AG10803 (cell line): ENCODE results near the gene GNB2.
"Not testable (repeated sequence)": the region's sequence is repeated elsewhere in the genome, so short reads cannot be mapped to it uniquely, and the experiment has no call there.

Experiments used
- DNase-seq: peaks from one replicate; pipeline ENCODE4 v3.0.0; 2010; ENCODE audit warnings: low read depth
- H3K4me3 ChIP-seq: 2 replicates; pipeline ENCODE4 v1.5.1; 2011; ENCODE audit warnings: mild to moderate bottlenecking, low read length, control low read depth
- TF ChIP-seq, protein P1 (sequence below): conservative IDR thresholded peaks from 2 replicates; pipeline ENCODE4 v1.5.1; 2011; ENCODE audit warnings: mild to moderate bottlenecking, low read length, control low read depth, inconsistent platforms

GNB2 gene

DNA sequence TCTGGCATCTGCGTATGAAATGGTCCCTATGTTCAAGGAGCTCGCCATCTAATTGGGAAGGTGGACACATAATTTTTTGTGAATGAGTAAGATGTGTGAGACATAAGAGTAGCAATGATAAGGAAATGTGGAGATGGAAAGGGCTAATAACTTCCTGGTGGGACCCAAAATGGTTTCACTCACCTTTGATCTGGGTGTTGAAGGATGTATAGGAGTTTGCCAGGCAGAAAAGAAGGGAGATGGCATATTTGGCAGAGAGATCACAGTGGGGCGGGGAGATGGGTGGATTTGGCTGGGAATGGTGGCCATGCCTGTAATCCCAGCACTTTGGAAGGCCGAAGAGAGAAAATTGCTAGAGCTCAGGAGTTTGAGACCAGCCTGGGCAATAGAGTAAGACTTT lies 36.9 kb downstream of the GNB2 start:
- DNase-seq: no peak
- TF ChIP-seq, protein P1, sequence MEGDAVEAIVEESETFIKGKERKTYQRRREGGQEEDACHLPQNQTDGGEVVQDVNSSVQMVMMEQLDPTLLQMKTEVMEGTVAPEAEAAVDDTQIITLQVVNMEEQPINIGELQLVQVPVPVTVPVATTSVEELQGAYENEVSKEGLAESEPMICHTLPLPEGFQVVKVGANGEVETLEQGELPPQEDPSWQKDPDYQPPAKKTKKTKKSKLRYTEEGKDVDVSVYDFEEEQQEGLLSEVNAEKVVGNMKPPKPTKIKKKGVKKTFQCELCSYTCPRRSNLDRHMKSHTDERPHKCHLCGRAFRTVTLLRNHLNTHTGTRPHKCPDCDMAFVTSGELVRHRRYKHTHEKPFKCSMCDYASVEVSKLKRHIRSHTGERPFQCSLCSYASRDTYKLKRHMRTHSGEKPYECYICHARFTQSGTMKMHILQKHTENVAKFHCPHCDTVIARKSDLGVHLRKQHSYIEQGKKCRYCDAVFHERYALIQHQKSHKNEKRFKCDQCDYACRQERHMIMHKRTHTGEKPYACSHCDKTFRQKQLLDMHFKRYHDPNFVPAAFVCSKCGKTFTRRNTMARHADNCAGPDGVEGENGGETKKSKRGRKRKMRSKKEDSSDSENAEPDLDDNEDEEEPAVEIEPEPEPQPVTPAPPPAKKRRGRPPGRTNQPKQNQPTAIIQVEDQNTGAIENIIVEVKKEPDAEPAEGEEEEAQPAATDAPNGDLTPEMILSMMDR: no peak
- no peak overlapping the region for H3K4me3 ChIP-seq

DNA sequence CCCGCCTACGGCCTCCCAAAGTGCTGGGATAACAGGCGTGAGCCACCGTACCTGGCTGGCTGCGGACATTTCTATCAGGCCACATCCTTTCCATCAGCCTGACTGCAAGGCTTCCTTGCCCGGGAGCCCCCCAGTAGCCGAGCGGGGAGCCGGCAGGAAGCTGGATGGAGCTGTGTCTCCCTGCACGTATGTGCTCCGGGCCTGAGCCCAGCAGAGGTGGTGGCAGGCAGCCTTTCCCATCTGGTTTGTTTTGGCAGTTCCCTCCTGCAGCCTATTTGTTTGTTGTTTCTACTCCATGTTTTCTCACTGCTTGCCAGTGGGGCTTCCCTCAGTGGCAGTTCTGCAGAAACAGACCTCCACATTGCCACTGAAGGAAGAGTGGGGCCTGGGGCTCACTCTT lies 37.8 kb downstream of the GNB2 start:
- TF ChIP-seq, protein P1: no peak
- no peak overlapping the region for H3K4me3 ChIP-seq
- no peak for DNase-seq

DNA sequence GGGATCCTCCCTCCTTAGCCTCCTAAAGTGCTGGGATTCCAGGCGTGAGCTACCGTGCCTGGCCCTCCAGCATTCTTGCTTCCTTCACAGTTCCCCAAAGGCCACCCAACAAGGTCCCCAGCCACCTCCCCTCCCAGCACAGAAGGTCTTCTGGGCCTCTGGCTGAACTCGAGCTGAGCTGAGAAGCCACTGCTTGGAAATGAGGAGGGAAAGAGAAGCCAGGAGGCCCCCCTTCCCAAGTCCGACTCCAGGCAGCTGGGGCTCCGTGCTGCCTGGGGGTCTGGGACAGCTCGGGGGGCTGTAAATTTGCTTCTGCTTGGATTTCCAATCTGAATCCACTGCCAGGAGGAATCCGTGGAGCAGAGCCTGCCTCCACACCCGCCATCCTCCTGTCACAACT lies 41.2 kb downstream of the GNB2 start:
- no peak overlapping the region for H3K4me3 ChIP-seq
- TF ChIP-seq, protein P1: no peak
- no peak for DNase-seq

DNA sequence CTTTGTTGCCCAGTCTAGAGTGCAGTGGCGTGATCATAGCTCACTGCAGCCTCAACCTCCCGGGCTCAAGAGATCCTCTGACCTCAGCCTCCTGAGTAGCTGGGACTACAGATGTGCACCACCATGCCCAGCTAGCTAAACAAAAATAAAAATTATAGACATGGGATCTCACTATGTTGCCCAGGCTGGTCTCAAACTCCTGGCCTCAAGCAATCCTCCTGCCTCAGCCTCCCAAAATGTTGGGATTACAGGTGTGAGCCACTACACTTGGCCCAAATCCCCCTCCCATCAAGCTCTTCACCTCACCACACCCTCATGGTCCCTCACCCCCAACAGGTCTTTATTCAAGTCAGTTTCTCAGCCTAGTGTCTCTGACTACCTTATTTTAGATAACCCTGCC lies 43.5 kb downstream of the GNB2 start:
- H3K4me3 ChIP-seq, DNase-seq: not testable (repeated sequence)

DNA sequence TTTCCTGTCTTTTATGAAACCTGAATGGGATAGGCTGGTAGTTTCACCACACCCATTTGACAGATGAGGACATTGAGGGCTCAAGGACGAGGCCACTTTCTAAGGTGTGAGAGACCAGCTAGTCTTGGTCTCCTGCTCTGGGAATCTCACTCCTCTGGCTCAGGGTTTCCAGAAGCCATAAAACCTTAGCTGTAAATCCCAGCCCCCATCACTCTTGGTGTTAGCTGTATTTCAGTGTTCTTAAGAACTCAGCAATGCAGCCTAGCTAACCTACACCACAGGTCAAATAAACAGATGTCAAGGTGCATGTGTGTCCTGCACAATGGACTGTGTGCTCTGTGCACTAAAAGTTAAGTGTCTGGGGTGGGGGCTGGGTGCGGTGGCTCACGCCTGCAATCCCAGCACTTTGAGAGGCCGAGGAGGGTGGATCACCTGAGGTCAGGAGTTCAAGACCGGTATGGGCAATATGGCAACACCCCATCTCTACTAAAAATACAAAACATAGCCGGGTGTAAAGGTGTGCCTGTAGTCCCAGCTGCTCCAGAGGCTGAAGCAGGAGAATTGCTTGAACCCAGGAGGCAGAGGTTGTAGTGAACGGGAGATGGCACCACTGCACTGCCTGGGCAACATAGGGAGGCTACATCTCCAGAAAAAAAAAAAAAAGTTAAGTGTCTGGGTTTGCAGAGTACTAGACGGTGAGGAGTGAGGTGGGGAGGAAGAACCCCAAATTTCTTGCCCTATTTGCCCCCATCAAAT lies 46.2 kb downstream of the GNB2 start:
- DNase-seq: peak; percentile 73
- no peak overlapping the region for H3K4me3 ChIP-seq
- TF ChIP-seq, protein P1: peak; percentile 73

DNA sequence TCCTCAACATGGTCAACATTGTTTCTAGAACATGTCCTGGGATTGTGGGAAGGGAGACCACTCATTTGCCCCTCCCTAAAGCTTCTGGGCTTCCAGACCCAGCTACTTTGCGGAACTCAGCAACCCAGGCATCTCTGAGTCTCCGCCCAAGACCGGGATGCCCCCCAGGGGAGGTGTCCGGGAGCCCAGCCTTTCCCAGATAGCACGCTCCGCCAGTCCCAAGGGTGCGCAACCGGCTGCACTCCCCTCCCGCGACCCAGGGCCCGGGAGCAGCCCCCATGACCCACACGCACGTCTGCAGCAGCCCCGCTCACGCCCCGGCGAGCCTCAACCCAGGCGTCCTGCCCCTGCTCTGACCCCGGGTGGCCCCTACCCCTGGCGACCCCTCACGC lies 46.7 kb downstream of the GNB2 start, which contains the start of gene EPO:
Gene EPO, plus strand, starts transcription at position 190 of the 392 bp plus-strand sequence. CDS start 513 bp downstream, outside the sequence.
- DNase-seq: no peak

DNA sequence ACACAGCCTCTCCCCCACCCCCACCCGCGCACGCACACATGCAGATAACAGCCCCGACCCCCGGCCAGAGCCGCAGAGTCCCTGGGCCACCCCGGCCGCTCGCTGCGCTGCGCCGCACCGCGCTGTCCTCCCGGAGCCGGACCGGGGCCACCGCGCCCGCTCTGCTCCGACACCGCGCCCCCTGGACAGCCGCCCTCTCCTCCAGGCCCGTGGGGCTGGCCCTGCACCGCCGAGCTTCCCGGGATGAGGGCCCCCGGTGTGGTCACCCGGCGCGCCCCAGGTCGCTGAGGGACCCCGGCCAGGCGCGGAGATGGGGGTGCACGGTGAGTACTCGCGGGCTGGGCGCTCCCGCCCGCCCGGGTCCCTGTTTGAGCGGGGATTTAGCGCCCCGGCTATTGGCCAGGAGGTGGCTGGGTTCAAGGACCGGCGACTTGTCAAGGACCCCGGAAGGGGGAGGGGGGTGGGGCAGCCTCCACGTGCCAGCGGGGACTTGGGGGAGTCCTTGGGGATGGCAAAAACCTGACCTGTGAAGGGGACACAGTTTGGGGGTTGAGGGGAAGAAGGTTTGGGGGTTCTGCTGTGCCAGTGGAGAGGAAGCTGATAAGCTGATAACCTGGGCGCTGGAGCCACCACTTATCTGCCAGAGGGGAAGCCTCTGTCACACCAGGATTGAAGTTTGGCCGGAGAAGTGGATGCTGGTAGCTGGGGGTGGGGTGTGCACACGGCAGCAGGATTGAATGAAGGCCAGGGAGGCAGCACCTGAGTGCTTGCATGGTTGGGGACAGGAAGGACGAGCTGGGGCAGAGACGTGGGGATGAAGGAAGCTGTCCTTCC lies 47.3 kb downstream of the GNB2 start:
- no peak for DNase-seq
- TF ChIP-seq, protein P1: no peak
- no peak overlapping the region for H3K4me3 ChIP-seq

More for the DNA sequence above, 46.7 kb downstream of the GNB2 start, which contains the start of gene EPO:
- H3K4me3 ChIP-seq: peak within 1 kb of the TSS; percentile 3; the same call in 1 of the 2 replicates
- TF ChIP-seq, protein P1: no peak
